Duodenal mucosa (tissue), 2 donors: ENCODE results near the gene SPATS1.
"Not testable (repeated sequence)": the region's sequence is repeated elsewhere in the genome, so short reads cannot be mapped to it uniquely, and the experiment has no call there.

Experiments used
- H3K27ac ChIP-seq: one replicate; pipeline ENCODE4 v1.7.0; 2013; ENCODE audit warnings: low read depth, low read length
- H3K27me3 ChIP-seq, 2 donors: one replicate each; pipeline ENCODE4 v1.7.0; 2013; ENCODE audit warnings: low read length in 2 of 2, control low read depth in 1 of 2; ENCODE audit not compliant: insufficient read depth in 2 of 2, control insufficient read depth in 1 of 2
- H3K36me3 ChIP-seq, 2 donors: one replicate each; pipeline ENCODE4 v1.7.0; 2013; ENCODE audit warnings: low read length in 2 of 2, control low read depth in 1 of 2; ENCODE audit not compliant: insufficient read depth in 2 of 2, control insufficient read depth in 1 of 2
- H3K4me1 ChIP-seq, 2 donors: one replicate each; pipeline ENCODE4 v1.7.0; 2013; ENCODE audit warnings: low read length in 2 of 2, control low read depth in 1 of 2; ENCODE audit not compliant: insufficient read depth in 2 of 2, control insufficient read depth in 1 of 2
- H3K4me3 ChIP-seq, 2 donors: one replicate each; pipeline ENCODE4 v1.7.0; 2013; ENCODE audit warnings: low read length in 2 of 2, low read depth in 1 of 2
- H3K9ac ChIP-seq, 2 donors: one replicate each; pipeline ENCODE4 v1.7.0; 2013; ENCODE audit warnings: low read length in 2 of 2, low read depth in 1 of 2
- H3K9me3 ChIP-seq, 2 donors: one replicate each; pipeline ENCODE4 v1.7.0; 2013; ENCODE audit warnings: low read length in 2 of 2, control low read depth in 1 of 2; ENCODE audit not compliant: control insufficient read depth in 1 of 2

Gene SPATS1

DNA sequence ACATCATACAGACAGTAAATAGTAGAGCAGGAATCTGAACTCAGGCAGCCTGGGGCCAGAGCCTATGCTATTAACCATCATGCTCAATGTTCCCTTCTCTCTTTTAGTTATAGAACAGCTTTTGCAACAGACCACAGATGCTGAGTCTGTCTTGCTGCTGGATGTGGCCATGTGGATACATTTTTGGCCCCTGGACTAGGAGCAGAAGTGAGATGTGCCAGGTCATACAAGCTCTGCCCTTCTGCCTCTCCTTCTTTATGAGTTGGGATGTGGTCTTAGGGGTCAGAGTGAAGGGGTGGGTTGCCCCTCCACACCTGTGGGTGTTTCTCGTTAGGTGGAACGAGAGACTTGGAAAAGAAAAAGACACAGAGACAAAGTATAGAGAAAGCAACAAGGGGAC is 14.7 kb upstream of the SPATS1 start:
- H3K27me3 ChIP-seq = peaks cover 0 to 13% of the 10 kb centered on the region in 2 donors
- H3K36me3 ChIP-seq = no peaks in the 10 kb centered on the region
- H3K27ac ChIP-seq = no peak overlapping the region
- no peaks in the 10 kb centered on the region for H3K9me3 ChIP-seq
- H3K9ac ChIP-seq = no peak overlapping the region
- no peak overlapping the region for H3K4me3 ChIP-seq
- no peaks in the 10 kb centered on the region for H3K4me1 ChIP-seq

- not testable (repeated sequence) for H3K4me3 ChIP-seq, H3K27ac ChIP-seq, H3K9me3 ChIP-seq, H3K4me1 ChIP-seq, H3K9ac ChIP-seq, H3K36me3 ChIP-seq
- H3K27me3 ChIP-seq = peaks cover 0 to 13% of the 10 kb centered on the region in 2 donors
Measured at GRCh38 chr6:44328203-44328602, 14.2 kb upstream of the SPATS1 start.

- Histone ChIP-seq H3K27ac (no peak overlapping the region), H3K9ac (no peak overlapping the region), H3K27me3 (peaks cover 2 to 13% of the 10 kb centered on the region in 2 donors), H3K36me3 (no peaks in the 10 kb centered on the region), H3K4me1 (no peaks in the 10 kb centered on the region), H3K9me3 (no peaks in the 10 kb centered on the region), H3K4me3 (no peak overlapping the region)
Measured at GRCh38 chr6:44329858-44330257, 12.6 kb upstream of the SPATS1 start.

DNA sequence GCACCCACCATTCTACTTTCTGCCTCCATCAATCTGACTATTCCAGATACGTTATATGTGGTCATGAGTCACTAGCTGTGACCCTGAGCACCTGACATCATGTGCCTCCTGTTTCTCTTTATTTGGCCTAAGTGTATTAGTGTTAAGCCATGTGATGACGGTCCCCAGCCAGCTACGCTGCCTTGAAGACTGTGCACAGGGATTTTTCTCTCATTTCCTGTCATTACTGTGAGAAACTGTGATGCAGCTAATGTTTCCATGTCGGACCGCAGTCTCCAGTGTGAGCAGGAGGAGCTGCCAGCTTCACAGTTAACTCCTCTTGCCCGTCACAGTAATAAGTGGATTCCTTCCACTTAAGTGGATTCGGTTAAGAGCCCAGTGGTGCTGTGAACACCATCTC is 9.9 kb upstream of the SPATS1 start:
- H3K9ac ChIP-seq = no peak overlapping the region
- no peaks in the 10 kb centered on the region for H3K9me3 ChIP-seq
- no peaks in the 10 kb centered on the region for H3K4me1 ChIP-seq
- peaks cover 2 to 15% of the 10 kb centered on the region in 2 donors for H3K27me3 ChIP-seq
- H3K4me3 ChIP-seq = no peak overlapping the region
- no peaks in the 10 kb centered on the region for H3K36me3 ChIP-seq
- H3K27ac ChIP-seq = no peak overlapping the region

GRCh38 chr6:44333273-44333919 is 9.1 kb upstream of the SPATS1 start:
- Histone ChIP-seq H3K27me3 (peaks cover 2 to 15% of the 10 kb centered on the region in 2 donors), H3K4me1 (no peaks in the 10 kb centered on the region), H3K4me3 (no peak overlapping the region), H3K9ac (no peak overlapping the region), H3K27ac (no peak overlapping the region), H3K9me3 (no peaks in the 10 kb centered on the region), H3K36me3 (no peaks in the 10 kb centered on the region)

- Histone ChIP-seq H3K4me3 (no peak overlapping the region), H3K36me3 (no peaks in the 10 kb centered on the region), H3K27ac (no peak overlapping the region), H3K4me1 (no peaks in the 10 kb centered on the region), H3K9me3 (no peaks in the 10 kb centered on the region), H3K9ac (no peak overlapping the region), H3K27me3 (peaks cover 2 to 15% of the 10 kb centered on the region in 2 donors)
Measured at GRCh38 chr6:44333942-44334341, 8.5 kb upstream of the SPATS1 start.

DNA sequence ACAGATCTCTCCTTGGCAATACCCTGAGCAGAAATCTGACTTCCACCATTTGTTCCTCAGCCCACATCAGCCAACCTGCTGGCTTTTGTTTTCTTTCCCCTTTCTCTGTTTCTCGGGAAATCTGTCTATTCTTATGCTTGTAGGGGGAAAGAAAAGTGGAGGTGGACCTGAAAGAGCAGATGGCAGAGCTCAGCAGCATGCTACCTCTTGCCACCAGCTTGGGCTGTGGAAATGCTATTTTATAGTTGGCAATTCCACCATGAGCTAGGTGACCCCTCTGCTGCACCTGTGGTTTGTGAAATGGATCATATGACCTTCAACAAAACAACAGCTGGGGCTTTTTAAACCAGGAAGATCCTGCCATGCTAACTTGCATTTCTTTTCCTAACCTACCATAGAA is 6.8 kb upstream of the SPATS1 start:
- H3K4me1 ChIP-seq = no peaks in the 10 kb centered on the region
- H3K27ac ChIP-seq = no peak overlapping the region
- H3K9me3 ChIP-seq = no peaks in the 10 kb centered on the region
- H3K9ac ChIP-seq = no peak overlapping the region
- H3K4me3 ChIP-seq = no peak overlapping the region
- H3K27me3 ChIP-seq = peaks cover 2 to 7% of the 10 kb centered on the region in 2 donors
- H3K36me3 ChIP-seq = no peaks in the 10 kb centered on the region

GRCh38 chr6:44338228-44339122 is 4.0 kb upstream of the SPATS1 start:
- no peak overlapping the region for H3K27ac ChIP-seq
- no peaks in the 10 kb centered on the region for H3K36me3 ChIP-seq
- H3K9me3 ChIP-seq = no peaks in the 10 kb centered on the region
- no peak overlapping the region for H3K4me3 ChIP-seq
- no peak overlapping the region for H3K9ac ChIP-seq
- no peaks in the 10 kb centered on the region for H3K4me1 ChIP-seq
- H3K27me3 ChIP-seq = peaks cover 22 to 28% of the 10 kb centered on the region in 2 donors

DNA sequence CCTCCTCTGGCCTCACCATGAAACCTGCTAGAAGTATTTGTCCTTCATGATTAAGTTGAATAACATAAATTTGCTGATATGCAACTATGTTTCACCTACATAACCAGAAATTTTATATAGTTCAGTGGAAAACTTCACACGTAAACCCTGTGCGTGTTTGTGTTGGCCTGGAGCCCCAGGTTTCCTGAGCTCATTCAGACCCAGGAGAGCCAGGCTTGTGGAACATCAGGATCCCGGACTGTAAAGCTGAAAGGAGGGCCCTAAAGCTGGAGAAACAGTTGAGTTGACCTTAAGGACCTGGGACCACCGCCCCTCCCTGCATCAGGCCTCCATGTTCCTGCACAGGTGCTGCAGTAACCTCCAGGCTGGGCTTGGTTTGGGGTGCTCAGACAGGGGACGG is 3.1 kb upstream of the SPATS1 start:
- no peaks in the 10 kb centered on the region for H3K4me1 ChIP-seq
- H3K27ac ChIP-seq = no peak overlapping the region
- no peaks in the 10 kb centered on the region for H3K9me3 ChIP-seq
- H3K27me3 ChIP-seq = peaks cover 24 to 36% of the 10 kb centered on the region in 2 donors
- H3K9ac ChIP-seq = no peak overlapping the region
- no peak overlapping the region for H3K4me3 ChIP-seq
- no peaks in the 10 kb centered on the region for H3K36me3 ChIP-seq

DNA sequence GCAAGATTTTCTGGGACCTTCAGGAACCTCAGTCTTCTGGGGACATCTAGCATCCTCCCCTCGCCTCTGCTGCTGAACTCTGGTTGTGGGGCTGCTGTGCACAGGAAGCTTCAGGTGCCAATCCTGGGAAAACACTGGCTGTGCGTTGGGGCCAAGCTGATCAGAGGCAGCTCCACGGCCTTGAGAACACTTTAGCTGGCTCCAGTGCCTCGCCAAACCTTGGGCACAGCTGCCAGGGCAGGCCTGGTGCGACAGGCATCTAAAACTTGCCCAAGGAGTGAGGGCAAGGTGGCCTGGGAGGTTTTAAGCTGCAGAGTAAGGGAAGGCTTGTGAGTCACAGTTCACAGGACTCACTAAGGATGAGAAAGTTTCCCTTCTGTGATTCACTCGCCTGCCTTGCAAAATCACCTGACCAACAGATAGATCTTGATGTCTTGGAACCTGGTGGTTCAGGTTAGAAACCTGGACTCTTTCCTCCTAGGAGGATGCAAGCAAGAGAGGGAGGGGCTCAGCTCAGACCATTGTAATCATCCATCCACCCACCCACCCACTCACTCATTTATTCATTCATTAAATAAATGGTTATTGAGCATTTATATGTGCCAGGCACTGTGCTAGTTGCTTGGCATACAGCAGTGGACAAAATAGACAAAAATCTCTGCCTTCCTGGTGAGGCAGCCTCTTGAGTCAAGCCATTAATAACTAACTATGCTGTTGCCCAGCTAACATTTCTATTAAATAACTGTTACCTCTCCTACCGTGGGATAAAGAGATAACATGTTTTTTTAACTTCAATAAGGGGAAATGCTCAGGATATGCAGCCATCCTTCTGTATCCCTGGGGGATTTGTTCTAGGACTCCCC is 2.5 kb upstream of the SPATS1 start:
- no peak overlapping the region for H3K4me3 ChIP-seq
- no peaks in the 10 kb centered on the region for H3K4me1 ChIP-seq
- no peaks in the 10 kb centered on the region for H3K9me3 ChIP-seq
- H3K27me3 ChIP-seq = peaks cover 26 to 39% of the 10 kb centered on the region in 2 donors
- no peak overlapping the region for H3K9ac ChIP-seq
- no peaks in the 10 kb centered on the region for H3K36me3 ChIP-seq
- no peak overlapping the region for H3K27ac ChIP-seq
